Measurements from ENCODE around the gene NELFB. TPM values are rescaled to one million over a fixed set of nuclear protein-coding genes. Genes with fewer than 3 reads are reported as not detected.

NELFB gene
- total and polyA plus RNA-seq, 4 donors, result 29.6 to 83.7 (median 55.4) TPM

GRCh38 chr9:137319739-137320551, 64.8 kb downstream of the NELFB start:
- H3K4me1 ChIP-seq (ENCODE audit: control insufficient read depth, insufficient read depth, low read length), result peaks cover 69% of the 10 kb centered on the region
- 77% methylated on average over 18 of the region's 22 CpGs for whole genome bisulfite sequencing (ENCODE audit: insufficient coverage)

GRCh38 chr9:137320555-137321384, 65.6 kb downstream of the NELFB start:
- no peak overlapping the region for H3K4me3 ChIP-seq (ENCODE audit: low read depth, low read length)
- H3K27me3 ChIP-seq (ENCODE audit: control insufficient read depth, insufficient read depth, low read length), result no peaks in the 10 kb centered on the region
- peak overlapping the region; percentile 20 for H3K27ac ChIP-seq (ENCODE audit: low read depth, low read length)
- H3K9me3 ChIP-seq (ENCODE audit: control insufficient read depth, insufficient read depth, low read length), result no peaks in the 10 kb centered on the region
- peak in 2 of 6 donors; percentile 63 to 80 for DNase-seq (ENCODE audit: low read depth in 4 of 6, low spot score in 6 of 6)
- H3K4me1 ChIP-seq (ENCODE audit: control insufficient read depth, insufficient read depth, low read length), result peaks cover 61% of the 10 kb centered on the region
- H3K36me3 ChIP-seq (ENCODE audit: control insufficient read depth, insufficient read depth, low read length), result peaks cover 40% of the 10 kb centered on the region
- 26% methylated on average over 20 of the region's 24 CpGs for WGBS (ENCODE audit: insufficient coverage)

More at GRCh38 chr9:137319739-137320551, 64.8 kb downstream of the NELFB start:
- H3K4me3 ChIP-seq (ENCODE audit: low read depth, low read length), result no peak overlapping the region
- peak overlapping the region; percentile 20 for H3K27ac ChIP-seq (ENCODE audit: low read depth, low read length)
- no peaks in the 10 kb centered on the region for H3K9me3 ChIP-seq (ENCODE audit: control insufficient read depth, insufficient read depth, low read length)
- DNase-seq (ENCODE audit: low read depth in 4 of 6, low spot score in 6 of 6), result no peak
- H3K36me3 ChIP-seq (ENCODE audit: control insufficient read depth, insufficient read depth, low read length), result peaks cover 40% of the 10 kb centered on the region
- H3K27me3 ChIP-seq (ENCODE audit: control insufficient read depth, insufficient read depth, low read length), result no peaks in the 10 kb centered on the region

GRCh38 chr9:137321726-137322361, 66.7 kb downstream of the NELFB start:
- H3K27me3 ChIP-seq (ENCODE audit: control insufficient read depth, insufficient read depth, low read length), result no peaks in the 10 kb centered on the region
- no peak overlapping the region for H3K4me3 ChIP-seq (ENCODE audit: low read depth, low read length)
- 92% methylated on average over 21 of the region's 22 CpGs for WGBS (ENCODE audit: insufficient coverage)
- H3K4me1 ChIP-seq (ENCODE audit: control insufficient read depth, insufficient read depth, low read length), result peaks cover 54% of the 10 kb centered on the region
- no peak overlapping the region for H3K27ac ChIP-seq (ENCODE audit: low read depth, low read length)
- no peaks in the 10 kb centered on the region for H3K9me3 ChIP-seq (ENCODE audit: control insufficient read depth, insufficient read depth, low read length)
- no peak for DNase-seq (ENCODE audit: low read depth in 4 of 6, low spot score in 6 of 6)
- H3K36me3 ChIP-seq (ENCODE audit: control insufficient read depth, insufficient read depth, low read length), result peaks cover 42% of the 10 kb centered on the region

Other genes starting within 250 kb of the NELFB start
- 10 to 100 TPM; 46.8 to 52.0 TPM for gene ABCA2, start 227.1 kb upstream of the NELFB start, total RNA-seq
- 100 to 1,000 TPM; 139 to 151 TPM for gene ABCA2, start 227.1 kb upstream of the NELFB start, polyA plus RNA-seq (ENCODE audit: insufficient read length in 2 of 2)
- under 1 TPM; 0.06 to 0.40 TPM for gene FUT7, start 223.2 kb upstream of the NELFB start, total RNA-seq
- under 1 TPM; 0.51 to 0.52 TPM for gene FUT7, start 223.2 kb upstream of the NELFB start, polyA plus RNA-seq (ENCODE audit: insufficient read length in 2 of 2)
- gene NPDC1, start 209.2 kb upstream of the NELFB start, total RNA-seq, result 10 to 100 TPM; 26.7 to 82.7 TPM
- gene NPDC1, start 209.2 kb upstream of the NELFB start, polyA plus RNA-seq (ENCODE audit: insufficient read length in 2 of 2), result 100 to 1,000 TPM; 245 to 276 TPM
- 1 to 10 TPM; 5.7 to 7.9 TPM for gene ENTPD2, start 201.3 kb upstream of the NELFB start, total RNA-seq
- gene ENTPD2, start 201.3 kb upstream of the NELFB start, polyA plus RNA-seq (ENCODE audit: insufficient read length in 2 of 2), result 10 to 100 TPM; 49.1 to 50.7 TPM
- 10 to 100 TPM in 1 of 2 donors, 1 to 10 TPM in 1; 5.0 to 12.6 TPM for gene SAPCD2, start 184.8 kb upstream of the NELFB start, total RNA-seq
- 10 to 100 TPM; 18.4 to 19.0 TPM for gene SAPCD2, start 184.8 kb upstream of the NELFB start, polyA plus RNA-seq (ENCODE audit: insufficient read length in 2 of 2)
- 1 to 10 TPM; 3.5 to 8.1 TPM for gene UAP1L1, start 177.8 kb upstream of the NELFB start, total RNA-seq
- 1 to 10 TPM; 4.4 to 6.2 TPM for gene UAP1L1, start 177.8 kb upstream of the NELFB start, polyA plus RNA-seq (ENCODE audit: insufficient read length in 2 of 2)
- 10 to 100 TPM; 38.3 to 61.3 TPM for gene MAN1B1, start 168.3 kb upstream of the NELFB start, total RNA-seq
- 10 to 100 TPM; 63.3 to 81.3 TPM for gene MAN1B1, start 168.3 kb upstream of the NELFB start, polyA plus RNA-seq (ENCODE audit: insufficient read length in 2 of 2)
- 100 to 1,000 TPM in 1 of 2 donors, 10 to 100 TPM in 1; 29.8 to 101 TPM for gene DPP7, start 140.6 kb upstream of the NELFB start, total RNA-seq
- gene DPP7, start 140.6 kb upstream of the NELFB start, polyA plus RNA-seq (ENCODE audit: insufficient read length in 2 of 2), result 100 to 1,000 TPM; 127 to 144 TPM
- 10 to 100 TPM; 16.2 to 99.0 TPM for gene GRIN1, start 116.2 kb upstream of the NELFB start, total RNA-seq
- 100 to 1,000 TPM; 193 to 207 TPM for gene GRIN1, start 116.2 kb upstream of the NELFB start, polyA plus RNA-seq (ENCODE audit: insufficient read length in 2 of 2)
- gene LRRC26, start 85.3 kb upstream of the NELFB start, total RNA-seq, result under 1 TPM; 0.30 to 0.50 TPM
- 1 to 10 TPM; 1.3 to 1.9 TPM for gene LRRC26, start 85.3 kb upstream of the NELFB start, polyA plus RNA-seq (ENCODE audit: insufficient read length in 2 of 2)
- gene TMEM210, start 83.3 kb upstream of the NELFB start, total RNA-seq, result not detected
- under 1 TPM in 1 of 2 donors, not detected in 1; 0.42 TPM for gene TMEM210, start 83.3 kb upstream of the NELFB start, polyA plus RNA-seq (ENCODE audit: insufficient read length in 2 of 2)
- 10 to 100 TPM; 18.4 to 30.1 TPM for gene ANAPC2, start 66.8 kb upstream of the NELFB start, total RNA-seq
- 10 to 100 TPM; 58.2 to 69.8 TPM for gene ANAPC2, start 66.8 kb upstream of the NELFB start, polyA plus RNA-seq (ENCODE audit: insufficient read length in 2 of 2)
- 10 to 100 TPM; 28.1 to 53.5 TPM for gene SSNA1, start 66.7 kb upstream of the NELFB start, total RNA-seq
- 10 to 100 TPM; 64.1 to 66.9 TPM for gene SSNA1, start 66.7 kb upstream of the NELFB start, polyA plus RNA-seq (ENCODE audit: insufficient read length in 2 of 2)
- gene TPRN, start 54.6 kb upstream of the NELFB start, total RNA-seq, result 1 to 10 TPM; 6.7 to 9.2 TPM
- 10 to 100 TPM; 24.9 to 30.8 TPM for gene TPRN, start 54.6 kb upstream of the NELFB start, polyA plus RNA-seq (ENCODE audit: insufficient read length in 2 of 2)
- 10 to 100 TPM; 28.5 to 34.1 TPM for gene TMEM203, start 49.7 kb upstream of the NELFB start, total RNA-seq
- gene TMEM203, start 49.7 kb upstream of the NELFB start, polyA plus RNA-seq (ENCODE audit: insufficient read length in 2 of 2), result 10 to 100 TPM; 48.8 to 50.7 TPM
- gene NDOR1, start 49.6 kb upstream of the NELFB start, total RNA-seq, result 1 to 10 TPM; 3.2 to 6.1 TPM
- 10 to 100 TPM; 18.5 to 23.8 TPM for gene NDOR1, start 49.6 kb upstream of the NELFB start, polyA plus RNA-seq (ENCODE audit: insufficient read length in 2 of 2)
- gene RNF208, start 33.1 kb upstream of the NELFB start, total RNA-seq, result 1 to 10 TPM; 2.0 to 3.0 TPM
- gene RNF208, start 33.1 kb upstream of the NELFB start, polyA plus RNA-seq (ENCODE audit: insufficient read length in 2 of 2), result 10 to 100 TPM; 64.3 to 66.6 TPM
- under 1 TPM; 0.69 to 0.94 TPM for gene CYSRT1, start 30.2 kb upstream of the NELFB start, total RNA-seq
- 1 to 10 TPM; 3.4 to 4.5 TPM for gene CYSRT1, start 30.2 kb upstream of the NELFB start, polyA plus RNA-seq (ENCODE audit: insufficient read length in 2 of 2)
- gene RNF224, start 27.8 kb upstream of the NELFB start, total RNA-seq, result under 1 TPM in 1 of 2 donors, not detected in 1; 0.06 TPM
- 1 to 10 TPM; 1.3 to 2.2 TPM for gene RNF224, start 27.8 kb upstream of the NELFB start, polyA plus RNA-seq (ENCODE audit: insufficient read length in 2 of 2)
- gene SLC34A3, start 24.4 kb upstream of the NELFB start, total RNA-seq, result under 1 TPM in 1 of 2 donors, not detected in 1; 0.06 TPM
- 1 to 10 TPM in 1 of 2 donors, under 1 TPM in 1; 0.95 to 1.6 TPM for gene SLC34A3, start 24.4 kb upstream of the NELFB start, polyA plus RNA-seq (ENCODE audit: insufficient read length in 2 of 2)
- gene TUBB4B, start 14.0 kb upstream of the NELFB start, total RNA-seq, result 100 to 1,000 TPM; 152 to 247 TPM
- 100 to 1,000 TPM; 436 to 441 TPM for gene TUBB4B, start 14.0 kb upstream of the NELFB start, polyA plus RNA-seq (ENCODE audit: insufficient read length in 2 of 2)
- not detected for gene STPG3, start 4.0 kb upstream of the NELFB start, total RNA-seq
- gene STPG3, start 4.0 kb upstream of the NELFB start, polyA plus RNA-seq (ENCODE audit: insufficient read length in 2 of 2), result under 1 TPM; 0.32 to 0.68 TPM
- 1 to 10 TPM; 1.3 to 3.5 TPM for gene TOR4A, start 22.4 kb downstream of the NELFB start, total RNA-seq
- 1 to 10 TPM; 2.1 to 2.5 TPM for gene TOR4A, start 22.4 kb downstream of the NELFB start, polyA plus RNA-seq (ENCODE audit: insufficient read length in 2 of 2)
- 1 to 10 TPM; 3.2 to 5.7 TPM for gene NRARP, start 46.9 kb downstream of the NELFB start, total RNA-seq
- 10 to 100 TPM; 14.0 to 15.8 TPM for gene NRARP, start 46.9 kb downstream of the NELFB start, polyA plus RNA-seq (ENCODE audit: insufficient read length in 2 of 2)
- 10 to 100 TPM in 1 of 2 donors, 1 to 10 TPM in 1; 9.4 to 21.7 TPM for gene EXD3, start 167.8 kb downstream of the NELFB start, total RNA-seq
- 10 to 100 TPM; 33.5 to 43.5 TPM for gene EXD3, start 167.8 kb downstream of the NELFB start, polyA plus RNA-seq (ENCODE audit: insufficient read length in 2 of 2)
- gene NOXA1, start 168.1 kb downstream of the NELFB start, total RNA-seq, result 1 to 10 TPM; 1.4 to 7.1 TPM
- gene NOXA1, start 168.1 kb downstream of the NELFB start, polyA plus RNA-seq (ENCODE audit: insufficient read length in 2 of 2), result 10 to 100 TPM; 14.2 to 14.6 TPM
- under 1 TPM in 1 of 2 donors, not detected in 1; 0.39 TPM for gene ENTPD8, start 186.0 kb downstream of the NELFB start, total RNA-seq
- gene ENTPD8, start 186.0 kb downstream of the NELFB start, polyA plus RNA-seq (ENCODE audit: insufficient read length in 2 of 2), result 1 to 10 TPM in 1 of 2 donors, under 1 TPM in 1; 0.90 to 1.1 TPM
- 100 to 1,000 TPM in 1 of 2 donors, 10 to 100 TPM in 1; 29.7 to 103 TPM for gene NSMF, start 204.0 kb downstream of the NELFB start, total RNA-seq
- 100 to 1,000 TPM; 304 to 369 TPM for gene NSMF, start 204.0 kb downstream of the NELFB start, polyA plus RNA-seq (ENCODE audit: insufficient read length in 2 of 2)